HL-60 (cell line): ENCODE data around the gene UBE2Q2.
"Not testable (repeated sequence)": the region's sequence is repeated elsewhere in the genome, so short reads cannot be mapped to it uniquely, and the experiment has no call there.

Experiments
- POLR2AphosphoS5 ChIP-seq: IDR thresholded peaks from 2 replicates; pipeline ENCODE4 v1.6.1; 2012; ENCODE audit warnings: low read depth
- SPI1 ChIP-seq: IDR thresholded peaks from 2 replicates; pipeline ENCODE4 v1.6.1; 2012; ENCODE audit warnings: low read depth, mild to moderate bottlenecking, borderline replicate concordance
- TF ChIP-seq, protein P1 (sequence below): IDR thresholded peaks from one replicate; pipeline ENCODE4 v1.5.1; 2011; ENCODE audit warnings: low read length, control low read depth, inconsistent platforms; ENCODE audit not compliant: insufficient read depth

DNA sequence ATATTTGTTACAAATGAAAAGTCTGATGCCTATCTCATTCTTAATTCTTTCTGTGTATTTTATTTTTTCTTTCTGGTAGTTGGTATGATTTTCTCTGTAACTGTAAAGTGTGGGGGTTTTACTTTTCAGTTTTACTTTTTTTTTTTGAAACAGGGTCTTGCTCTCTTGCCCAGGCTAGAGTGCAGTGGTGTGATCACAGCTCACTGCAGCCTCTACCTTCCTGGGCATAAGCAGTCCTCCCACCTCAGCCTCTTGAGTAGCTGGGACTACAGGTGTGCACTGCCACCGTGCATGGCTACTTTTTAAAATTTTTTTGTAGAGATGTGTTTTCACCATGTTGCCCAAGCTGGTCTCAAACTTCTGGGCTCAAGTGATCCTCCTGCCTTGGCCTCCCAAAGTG lies 22.8 kb downstream of the UBE2Q2 start:
- TF ChIP-seq, protein P1, sequence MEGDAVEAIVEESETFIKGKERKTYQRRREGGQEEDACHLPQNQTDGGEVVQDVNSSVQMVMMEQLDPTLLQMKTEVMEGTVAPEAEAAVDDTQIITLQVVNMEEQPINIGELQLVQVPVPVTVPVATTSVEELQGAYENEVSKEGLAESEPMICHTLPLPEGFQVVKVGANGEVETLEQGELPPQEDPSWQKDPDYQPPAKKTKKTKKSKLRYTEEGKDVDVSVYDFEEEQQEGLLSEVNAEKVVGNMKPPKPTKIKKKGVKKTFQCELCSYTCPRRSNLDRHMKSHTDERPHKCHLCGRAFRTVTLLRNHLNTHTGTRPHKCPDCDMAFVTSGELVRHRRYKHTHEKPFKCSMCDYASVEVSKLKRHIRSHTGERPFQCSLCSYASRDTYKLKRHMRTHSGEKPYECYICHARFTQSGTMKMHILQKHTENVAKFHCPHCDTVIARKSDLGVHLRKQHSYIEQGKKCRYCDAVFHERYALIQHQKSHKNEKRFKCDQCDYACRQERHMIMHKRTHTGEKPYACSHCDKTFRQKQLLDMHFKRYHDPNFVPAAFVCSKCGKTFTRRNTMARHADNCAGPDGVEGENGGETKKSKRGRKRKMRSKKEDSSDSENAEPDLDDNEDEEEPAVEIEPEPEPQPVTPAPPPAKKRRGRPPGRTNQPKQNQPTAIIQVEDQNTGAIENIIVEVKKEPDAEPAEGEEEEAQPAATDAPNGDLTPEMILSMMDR: not testable (repeated sequence)
- not testable (repeated sequence) for TF ChIP-seq POLR2AphosphoS5, SPI1
